DOHH2 (cell line): ENCODE data around the gene CACHD1.

ENCODE experiments used
- CTCF ChIP-seq: fragments of 200-600 bp; sonication (generic); IDR thresholded peaks from one replicate; pipeline ENCODE4 v1.5.1; 2014; ENCODE audit warnings: antibody characterized with exemption, mild to moderate bottlenecking, low read depth, low read length; ENCODE audit not compliant: poor library complexity, severe bottlenecking
- EZH2phosphoT487 ChIP-seq: fragments of 200-600 bp; sonication (generic); IDR thresholded peaks from 2 replicates; pipeline ENCODE4 v1.6.1; 2017; ENCODE audit warnings: borderline replicate concordance, mild to moderate bottlenecking, antibody characterized with exemption, low read length, moderate library complexity, mixed read lengths

- TF ChIP-seq CTCF: no peak
- TF ChIP-seq EZH2phosphoT487: no peak
These were observed 17.1 kb downstream of the CACHD1 start for GRCh38 chr1:64487061-64487460.
